Measurements from ENCODE around the gene TXK.
"Not testable (repeated sequence)": the region's sequence is repeated elsewhere in the genome, so short reads cannot be mapped to it uniquely, and the experiment has no call there.

TXK gene

DNA sequence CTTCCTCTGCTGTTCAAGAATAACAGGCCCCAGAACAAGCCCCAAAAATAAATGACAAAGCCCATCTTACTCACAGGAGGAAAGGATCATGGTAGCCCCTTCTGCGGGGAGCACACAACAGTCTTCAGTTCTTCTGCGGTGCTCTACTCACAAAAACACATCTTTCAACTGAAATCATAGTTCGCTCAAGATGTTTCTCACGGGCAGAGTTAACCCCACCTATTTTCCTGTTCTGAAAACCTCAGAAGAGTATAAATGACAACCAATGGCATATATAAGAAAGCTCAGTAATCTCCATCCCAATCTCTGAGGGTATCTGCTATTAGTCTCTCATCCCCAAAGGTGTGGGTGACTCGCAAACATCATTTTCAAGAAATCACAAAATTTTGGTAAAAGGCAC lies at the start of gene TXK:
TXK (minus strand) TSS at position 170 of the 400 bp plus-strand sequence; CDS start at position 90, 80 bp downstream.
- Histone ChIP-seq H3K4me1 (ENCODE audit: insufficient read depth, low read length) (no peaks in the 10 kb centered on the region), H2AFZ (ENCODE audit: low read depth, low read length) (no peak within 1 kb of the TSS), H3K9me3 (ENCODE audit: low read length) (no peaks in the 10 kb centered on the region), H3K36me3 (ENCODE audit: insufficient read depth, low read length) (no peaks in the 10 kb centered on the region), H3K27me3 (ENCODE audit: insufficient read depth, low read length) (peaks cover 3% of the 10 kb centered on the region), H3K4me3 (ENCODE audit: low read length) (no peak within 1 kb of the TSS)

DNA sequence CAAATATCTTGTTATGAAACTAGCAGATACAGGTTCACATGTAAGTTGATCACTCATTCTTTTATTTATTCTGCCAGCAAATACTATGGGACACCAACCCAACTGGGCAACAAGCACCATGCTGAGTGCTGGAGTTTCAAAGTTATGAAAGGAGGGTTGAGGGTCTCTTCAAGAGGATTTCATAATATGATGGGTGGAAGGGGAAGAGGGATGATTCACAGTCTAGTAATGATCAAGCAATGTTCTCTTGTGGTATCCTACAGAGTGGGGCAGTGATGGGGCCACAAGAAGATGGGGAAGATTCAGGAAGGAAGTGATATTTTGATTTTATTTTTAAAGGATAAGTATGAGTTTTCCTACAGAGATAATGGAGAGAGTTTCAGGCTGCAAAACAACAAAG lies 46.2 kb upstream of the TXK start:
- H2AFZ ChIP-seq (ENCODE audit: low read depth, low read length): no peak overlapping the region
- no peaks in the 10 kb centered on the region for H3K27me3 ChIP-seq (ENCODE audit: insufficient read depth, low read length)
- H3K4me1 ChIP-seq (ENCODE audit: insufficient read depth, low read length): no peaks in the 10 kb centered on the region
- H3K9me3 ChIP-seq (ENCODE audit: low read length): no peaks in the 10 kb centered on the region
- no peak overlapping the region for H3K4me3 ChIP-seq (ENCODE audit: low read length)
- no peaks in the 10 kb centered on the region for H3K36me3 ChIP-seq (ENCODE audit: insufficient read depth, low read length)

DNA sequence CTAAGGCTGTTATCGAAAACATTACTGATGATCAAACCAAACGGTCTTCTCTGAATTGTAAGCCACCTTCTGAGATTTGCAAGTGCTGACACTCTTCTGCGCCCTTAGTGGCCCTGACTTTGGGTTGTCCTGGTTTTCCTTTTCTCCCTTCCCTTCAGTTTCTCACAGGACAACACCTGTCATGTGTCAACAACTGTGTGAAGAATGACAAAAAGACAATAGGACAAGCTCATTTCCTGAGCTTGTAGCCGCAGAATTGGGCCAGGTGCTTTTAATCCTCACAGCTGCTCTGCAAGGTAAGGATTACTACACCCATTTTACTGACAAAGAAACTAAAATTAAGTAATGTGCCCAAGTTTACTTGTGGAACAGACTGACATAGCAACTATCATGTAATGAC lies 44.9 kb upstream of the TXK start:
- H3K4me3 ChIP-seq (ENCODE audit: low read length): no peak overlapping the region

DNA sequence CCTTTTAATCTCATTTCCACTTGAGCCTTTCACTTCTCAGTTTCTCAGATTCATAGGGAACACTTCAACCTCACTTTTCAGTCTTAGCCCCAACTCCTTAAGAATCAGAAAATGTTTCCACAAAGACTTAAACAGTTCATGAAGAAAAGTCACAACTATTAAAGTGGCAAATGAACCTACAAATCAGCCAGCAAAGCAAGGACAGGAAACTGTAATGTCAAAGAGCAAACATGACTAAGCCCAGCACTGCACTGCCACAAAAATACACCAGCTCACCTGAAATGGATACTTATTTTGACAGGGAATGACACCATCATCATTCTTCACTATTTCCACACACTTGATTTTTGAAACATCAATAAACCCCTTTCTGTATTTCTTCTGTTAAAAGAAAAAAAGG lies 41.8 kb upstream of the TXK start:
- Histone ChIP-seq H3K9me3 (ENCODE audit: low read length) (no peaks in the 10 kb centered on the region), H3K4me3 (ENCODE audit: low read length) (no peak overlapping the region), H3K36me3 (ENCODE audit: insufficient read depth, low read length) (no peaks in the 10 kb centered on the region), H3K4me1 (ENCODE audit: insufficient read depth, low read length) (no peaks in the 10 kb centered on the region), H3K27me3 (ENCODE audit: insufficient read depth, low read length) (no peaks in the 10 kb centered on the region), H2AFZ (ENCODE audit: low read depth, low read length) (no peak overlapping the region)

More for the DNA sequence above, 44.9 kb upstream of the TXK start:
- H3K4me1 ChIP-seq (ENCODE audit: insufficient read depth, low read length): no peaks in the 10 kb centered on the region
- H3K9me3 ChIP-seq (ENCODE audit: low read length): no peaks in the 10 kb centered on the region
- H3K27me3 ChIP-seq (ENCODE audit: insufficient read depth, low read length): no peaks in the 10 kb centered on the region
- no peaks in the 10 kb centered on the region for H3K36me3 ChIP-seq (ENCODE audit: insufficient read depth, low read length)
- H2AFZ ChIP-seq (ENCODE audit: low read depth, low read length): no peak overlapping the region

DNA sequence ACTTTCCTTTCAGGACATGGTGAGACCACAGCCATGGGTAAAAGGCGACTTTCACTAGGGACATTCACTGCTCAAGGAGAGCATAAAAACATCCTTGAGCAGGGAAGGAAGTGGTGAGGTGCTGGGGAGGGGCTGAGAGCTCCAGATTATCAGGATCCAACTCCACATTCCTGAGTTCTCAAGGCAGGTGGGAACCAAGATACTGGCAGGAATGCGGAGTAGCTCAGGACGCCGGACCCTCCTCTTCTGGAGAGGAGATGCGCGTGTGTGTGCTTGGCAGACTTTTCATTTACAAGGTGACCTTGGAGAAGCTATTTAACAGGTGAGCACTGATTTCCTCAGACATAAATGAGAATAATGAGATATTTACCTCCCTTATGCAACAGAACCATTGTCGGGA lies 41.3 kb upstream of the TXK start:
- H2AFZ ChIP-seq (ENCODE audit: low read depth, low read length): no peak overlapping the region
- H3K27me3 ChIP-seq (ENCODE audit: insufficient read depth, low read length): no peaks in the 10 kb centered on the region
- H3K4me1 ChIP-seq (ENCODE audit: insufficient read depth, low read length): no peaks in the 10 kb centered on the region
- no peak overlapping the region for H3K4me3 ChIP-seq (ENCODE audit: low read length)
- no peaks in the 10 kb centered on the region for H3K36me3 ChIP-seq (ENCODE audit: insufficient read depth, low read length)
- no peaks in the 10 kb centered on the region for H3K9me3 ChIP-seq (ENCODE audit: low read length)

DNA sequence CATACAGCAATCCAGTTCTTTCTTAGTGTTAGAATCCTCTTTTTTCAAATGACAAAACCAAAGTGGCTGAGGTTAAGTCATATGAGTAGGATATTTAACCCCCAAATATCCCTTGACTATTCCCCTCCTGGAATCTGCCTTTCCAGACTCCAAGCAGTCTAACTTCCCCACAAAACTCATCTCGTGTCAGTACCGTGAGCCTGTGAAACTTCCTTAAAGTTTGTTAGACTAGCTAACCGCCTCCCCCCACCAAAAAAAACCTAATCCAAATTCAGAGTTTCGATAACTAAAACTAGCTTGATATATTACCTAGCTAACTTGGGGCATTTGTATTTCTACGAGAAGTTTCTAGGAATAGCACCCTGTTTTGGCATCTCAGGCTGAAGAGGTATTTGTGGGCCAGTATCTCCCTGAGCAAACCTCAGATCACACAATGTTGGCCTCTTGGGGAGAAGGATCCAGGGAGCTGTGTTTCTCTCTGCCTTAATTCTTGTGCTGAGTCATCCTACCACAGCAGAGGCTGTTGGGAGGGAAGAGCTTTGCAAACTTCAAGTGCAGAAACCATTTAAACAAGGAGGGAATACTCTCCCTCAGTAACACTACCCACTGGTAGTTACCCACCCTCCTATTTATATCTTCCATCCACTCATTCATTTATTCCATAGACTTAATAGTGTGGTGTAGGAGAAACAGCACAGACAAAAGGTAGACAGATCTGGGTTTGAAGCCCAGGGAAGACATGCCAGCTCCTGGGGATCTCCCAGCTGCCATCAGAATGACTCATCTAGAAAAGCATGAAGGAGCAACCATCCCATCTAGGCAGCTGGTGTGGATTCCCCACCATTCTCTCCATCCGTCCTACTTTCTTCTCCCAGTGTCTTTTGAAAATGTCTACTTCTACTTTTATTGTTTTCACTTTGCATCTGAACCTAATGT lies 39.3 kb upstream of the TXK start:
- no peaks in the 10 kb centered on the region for H3K9me3 ChIP-seq (ENCODE audit: low read length)
- no peak overlapping the region for H2AFZ ChIP-seq (ENCODE audit: low read depth, low read length)
- H3K36me3 ChIP-seq (ENCODE audit: insufficient read depth, low read length): no peaks in the 10 kb centered on the region
- no peaks in the 10 kb centered on the region for H3K27me3 ChIP-seq (ENCODE audit: insufficient read depth, low read length)
- H3K4me1 ChIP-seq (ENCODE audit: insufficient read depth, low read length): no peaks in the 10 kb centered on the region
- no peak overlapping the region for H3K4me3 ChIP-seq (ENCODE audit: low read length)

DNA sequence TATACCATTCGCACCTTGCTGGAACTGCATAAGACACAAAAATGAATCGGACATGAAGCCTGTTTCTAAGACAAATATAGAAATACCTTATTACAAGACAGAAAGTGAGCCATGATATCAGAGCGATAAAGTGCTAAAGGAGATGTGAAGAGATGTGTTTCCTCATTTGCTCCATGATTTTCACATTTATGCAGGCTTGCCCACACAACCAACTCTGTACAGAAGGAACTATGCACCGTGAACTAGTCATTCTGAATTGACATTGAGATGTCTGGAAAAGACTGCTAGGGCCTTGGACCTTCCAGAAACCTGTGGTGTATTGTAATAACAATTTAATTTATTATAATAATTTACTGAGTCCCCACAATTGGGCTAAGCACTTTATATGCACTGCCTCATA lies 38.6 kb upstream of the TXK start:
- Histone ChIP-seq H2AFZ (ENCODE audit: low read depth, low read length) (no peak overlapping the region), H3K27me3 (ENCODE audit: insufficient read depth, low read length) (no peaks in the 10 kb centered on the region), H3K4me1 (ENCODE audit: insufficient read depth, low read length) (no peaks in the 10 kb centered on the region), H3K9me3 (ENCODE audit: low read length) (no peaks in the 10 kb centered on the region), H3K36me3 (ENCODE audit: insufficient read depth, low read length) (no peaks in the 10 kb centered on the region), H3K4me3 (ENCODE audit: low read length) (no peak overlapping the region)

DNA sequence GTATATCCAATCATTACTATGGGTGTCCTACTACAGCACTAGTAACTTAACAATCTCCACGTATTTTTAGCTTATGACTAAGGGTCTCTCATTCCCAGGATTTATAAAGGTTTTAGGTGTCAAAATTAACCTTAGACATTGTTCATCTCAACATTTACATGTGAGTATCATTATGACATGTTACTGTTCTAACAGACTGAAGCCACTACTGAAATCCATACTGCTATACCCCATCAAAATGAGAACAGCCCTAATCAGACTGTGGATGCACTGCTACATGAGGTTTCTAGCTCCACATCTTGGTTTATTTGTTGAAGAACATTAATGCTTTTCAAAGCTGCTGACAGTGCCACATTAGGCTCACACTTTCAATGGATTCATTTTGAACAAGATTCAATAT lies 35.6 kb upstream of the TXK start:
- H3K36me3 ChIP-seq (ENCODE audit: insufficient read depth, low read length): no peaks in the 10 kb centered on the region
- H3K27me3 ChIP-seq (ENCODE audit: insufficient read depth, low read length): no peaks in the 10 kb centered on the region
- H3K9me3 ChIP-seq (ENCODE audit: low read length): no peaks in the 10 kb centered on the region
- H3K4me1 ChIP-seq (ENCODE audit: insufficient read depth, low read length): no peaks in the 10 kb centered on the region
- no peak overlapping the region for H2AFZ ChIP-seq (ENCODE audit: low read depth, low read length)
- no peak overlapping the region for H3K4me3 ChIP-seq (ENCODE audit: low read length)

DNA sequence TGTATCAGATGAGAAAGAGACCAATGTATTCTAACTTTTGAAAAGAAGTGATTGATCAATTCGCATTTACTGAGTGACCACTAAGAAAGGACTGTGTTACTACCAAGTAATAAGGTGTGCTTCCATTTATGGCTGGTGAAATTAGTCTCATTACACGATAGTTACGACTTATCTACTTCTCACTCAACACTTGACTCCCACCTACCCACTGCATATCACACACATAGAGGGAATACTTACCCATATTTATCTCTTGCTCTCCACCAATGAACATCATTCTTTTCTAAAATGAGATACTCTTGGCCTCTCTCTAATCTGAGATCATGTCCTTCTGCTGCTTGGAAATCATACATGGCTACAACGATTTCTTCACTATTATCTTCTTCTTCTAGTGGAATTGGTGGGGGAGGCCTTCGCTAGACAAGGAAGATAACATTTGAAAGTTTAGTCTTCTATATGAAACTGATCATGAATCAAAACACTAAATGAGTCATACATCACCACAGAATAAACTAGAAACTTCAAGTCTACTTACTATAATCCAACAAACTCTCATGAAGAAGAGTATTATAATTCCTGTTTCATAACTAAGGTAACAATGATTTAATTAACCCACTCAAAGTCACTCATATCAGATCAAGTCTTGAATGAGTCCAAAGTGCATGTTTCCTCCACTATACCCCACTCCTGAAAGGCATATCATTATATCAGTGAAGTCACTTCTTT lies 33.7 kb upstream of the TXK start:
- Histone ChIP-seq H2AFZ (ENCODE audit: low read depth, low read length) (no peak overlapping the region), H3K4me3 (ENCODE audit: low read length) (no peak overlapping the region), H3K9me3 (ENCODE audit: low read length) (no peaks in the 10 kb centered on the region), H3K4me1 (ENCODE audit: insufficient read depth, low read length) (no peaks in the 10 kb centered on the region), H3K36me3 (ENCODE audit: insufficient read depth, low read length) (no peaks in the 10 kb centered on the region), H3K27me3 (ENCODE audit: insufficient read depth, low read length) (no peaks in the 10 kb centered on the region)

DNA sequence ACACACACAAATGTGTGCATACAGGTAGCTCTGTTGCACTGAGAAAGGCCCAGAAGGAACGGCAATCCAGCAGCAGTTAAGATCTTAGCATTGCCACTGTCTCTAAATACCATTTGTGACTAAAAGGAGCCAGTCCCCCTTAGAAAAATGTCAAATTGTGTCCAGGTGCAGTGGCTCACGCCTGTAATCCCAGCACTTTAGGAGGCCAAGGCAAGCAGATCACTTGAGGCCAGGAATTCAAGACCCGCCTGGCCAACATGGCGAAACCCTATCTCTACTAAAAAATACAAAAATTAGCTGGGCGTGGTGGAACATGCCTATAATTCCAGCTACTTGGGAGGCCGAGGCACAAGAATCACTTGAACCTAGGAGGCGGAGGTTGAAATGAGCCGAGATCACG lies 30.5 kb upstream of the TXK start:
- not testable (repeated sequence) for H3K4me1 ChIP-seq (ENCODE audit: insufficient read depth, low read length); H3K36me3 ChIP-seq (ENCODE audit: insufficient read depth, low read length); H3K4me3 ChIP-seq (ENCODE audit: low read length); H3K9me3 ChIP-seq (ENCODE audit: low read length); H2AFZ ChIP-seq (ENCODE audit: low read depth, low read length); H3K27me3 ChIP-seq (ENCODE audit: insufficient read depth, low read length)

DNA sequence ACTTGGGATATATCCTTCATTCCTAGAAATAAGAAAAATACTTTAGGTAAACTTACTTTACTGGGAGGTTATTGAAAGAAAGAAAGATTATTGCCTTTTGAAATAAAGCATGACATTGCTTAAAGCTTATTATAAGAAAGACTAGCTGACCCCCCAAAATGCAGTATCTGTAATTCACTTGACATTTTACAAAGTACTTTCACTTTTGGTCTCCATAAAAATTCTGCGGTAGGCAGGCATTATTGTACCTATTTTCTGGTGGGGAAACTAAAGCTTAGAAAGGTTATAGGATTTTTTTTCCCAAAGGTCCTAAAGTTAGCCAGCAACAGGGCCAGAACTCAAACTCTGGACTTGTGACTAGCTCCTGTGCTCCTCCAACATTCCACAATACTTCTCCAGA lies 29.7 kb upstream of the TXK start:
- Histone ChIP-seq H3K4me3 (ENCODE audit: low read length) (no peak overlapping the region), H3K4me1 (ENCODE audit: insufficient read depth, low read length) (no peaks in the 10 kb centered on the region), H3K27me3 (ENCODE audit: insufficient read depth, low read length) (no peaks in the 10 kb centered on the region), H3K36me3 (ENCODE audit: insufficient read depth, low read length) (no peaks in the 10 kb centered on the region), H3K9me3 (ENCODE audit: low read length) (no peaks in the 10 kb centered on the region), H2AFZ (ENCODE audit: low read depth, low read length) (no peak overlapping the region)

DNA sequence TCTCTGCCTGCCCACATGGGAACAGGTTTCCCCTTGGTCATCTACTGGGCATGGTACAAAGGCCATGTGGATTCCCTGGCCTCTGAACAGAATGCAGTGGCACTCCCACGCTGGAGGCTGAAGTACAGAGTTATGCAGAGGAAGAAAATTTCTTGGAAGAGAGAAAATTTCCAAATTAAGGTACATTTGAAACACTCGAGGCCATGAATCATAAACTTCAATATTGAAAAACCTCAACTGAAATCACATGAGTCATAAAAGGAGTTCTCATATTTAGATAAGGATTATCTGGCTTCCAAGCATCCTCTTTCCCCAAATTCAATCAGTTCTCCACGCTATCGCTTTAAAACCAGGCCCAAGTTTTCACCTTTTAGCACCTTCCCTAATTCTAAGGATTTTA lies 28.1 kb upstream of the TXK start:
- H2AFZ ChIP-seq (ENCODE audit: low read depth, low read length): no peak overlapping the region
- no peaks in the 10 kb centered on the region for H3K36me3 ChIP-seq (ENCODE audit: insufficient read depth, low read length)
- H3K27me3 ChIP-seq (ENCODE audit: insufficient read depth, low read length): no peaks in the 10 kb centered on the region
- H3K4me1 ChIP-seq (ENCODE audit: insufficient read depth, low read length): no peaks in the 10 kb centered on the region
- H3K9me3 ChIP-seq (ENCODE audit: low read length): no peaks in the 10 kb centered on the region
- no peak overlapping the region for H3K4me3 ChIP-seq (ENCODE audit: low read length)

DNA sequence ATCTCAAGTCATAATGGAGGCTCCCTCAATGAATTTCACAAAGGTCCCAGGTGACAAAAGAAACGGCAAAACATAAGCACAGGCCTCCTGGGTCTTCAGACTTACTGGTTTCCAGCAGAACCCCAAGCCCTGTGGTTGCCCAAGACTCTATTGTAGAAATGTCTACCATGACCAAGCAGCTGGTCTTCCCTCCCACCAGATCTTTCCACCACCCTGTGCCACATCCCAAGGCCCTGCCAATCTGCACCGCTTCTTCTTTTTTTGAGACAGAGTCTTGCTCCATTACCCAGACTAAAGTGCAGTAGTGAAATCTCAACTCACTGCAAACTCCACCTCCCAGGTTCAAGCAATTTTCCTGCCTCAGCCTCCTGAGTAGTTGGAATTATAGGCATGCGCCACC lies 23.2 kb upstream of the TXK start:
- Histone ChIP-seq H3K27me3 (ENCODE audit: insufficient read depth, low read length) (no peaks in the 10 kb centered on the region), H3K9me3 (ENCODE audit: low read length) (no peaks in the 10 kb centered on the region), H3K4me1 (ENCODE audit: insufficient read depth, low read length) (no peaks in the 10 kb centered on the region)

More for the DNA sequence above, 23.2 kb upstream of the TXK start:
- H3K4me3 ChIP-seq (ENCODE audit: low read length): no peak overlapping the region
- no peaks in the 10 kb centered on the region for H3K36me3 ChIP-seq (ENCODE audit: insufficient read depth, low read length)
- H2AFZ ChIP-seq (ENCODE audit: low read depth, low read length): no peak overlapping the region
